ENCODE results near the gene ANKRD42.

DNA sequence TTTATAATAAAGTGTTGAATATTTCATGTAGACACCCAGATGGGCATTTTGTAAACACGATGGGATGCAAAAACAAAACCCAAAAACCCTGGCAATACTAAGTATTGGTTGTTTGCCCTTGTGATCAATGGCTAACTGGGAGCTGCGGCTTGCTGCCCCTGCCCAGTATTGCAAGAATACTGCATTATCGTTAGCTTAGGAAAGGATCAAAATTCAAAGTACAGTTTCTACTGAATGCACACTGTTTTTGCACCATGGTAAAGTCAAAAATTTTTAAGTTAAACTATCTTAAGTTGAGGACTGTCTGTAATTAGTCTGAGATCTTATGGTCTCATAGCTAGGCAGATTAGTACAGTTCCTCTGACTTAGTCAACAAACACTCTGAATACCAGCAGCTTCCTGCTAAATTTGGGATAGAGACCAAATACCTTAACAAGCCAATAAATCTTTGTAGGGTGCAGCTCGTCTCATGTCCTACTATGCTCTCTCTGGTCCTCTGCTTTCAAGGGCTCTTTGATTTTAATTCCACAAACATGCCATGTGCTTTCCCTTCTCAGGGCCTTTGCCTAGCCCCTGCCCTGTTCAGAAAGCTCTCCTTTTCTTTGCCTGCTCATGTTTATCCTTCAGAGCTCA is 88.7 kb downstream of the ANKRD42 start:
- TF ChIP-seq POLR2A (IDR thresholded peaks at IDR 0.05; ENCODE audit: low read length) (no peak), GATA1 (IDR thresholded peaks at IDR 0.05; ENCODE audit: low read depth, low read length) (no peak)
